CD8-positive, alpha-beta memory T cell (primary cell): ENCODE measurements around the gene PPP1R37. TPM values are rescaled to one million over a fixed set of nuclear protein-coding genes. Genes with fewer than 3 reads are reported as not detected.

Experiments
- CTCF ChIA-PET: fragments of 350-600 bp; sonication (Branson Sonifier 250); formaldehyde crosslinking; loops from one replicate; lab custom pipeline; 2021; ENCODE audit warnings: antibody characterized with exemption; lab: Charles Lee
- POLR2A ChIA-PET: fragments of 350-600 bp; sonication (Branson Sonifier 250); formaldehyde crosslinking; loops from one replicate; lab custom pipeline; 2021; ENCODE audit warnings: antibody characterized with exemption; lab: Charles Lee
- DNase-seq, 5 donors: peaks; one replicate each; pipeline versions ENCODE4 v3.0.0 to v3.0.0-alpha.2; 2020 to 2022; ENCODE audit warnings: mixed read lengths in 1 of 5
- H3K27ac ChIP-seq: one replicate; pipeline ENCODE4 v1.7.0; 2013; ENCODE audit warnings: low read depth, mild to moderate bottlenecking, low read length, moderate library complexity
- H3K27me3 ChIP-seq: 2 replicates; pipeline ENCODE4 v1.7.0; 2013; ENCODE audit warnings: low read length, mild to moderate bottlenecking; ENCODE audit not compliant: insufficient read depth, poor library complexity, severe bottlenecking
- H3K36me3 ChIP-seq: 2 replicates; pipeline ENCODE4 v1.7.0; 2013; ENCODE audit warnings: mild to moderate bottlenecking, low read length, moderate library complexity; ENCODE audit not compliant: insufficient read depth
- H3K4me1 ChIP-seq: 2 replicates; pipeline ENCODE4 v1.7.0; 2013; ENCODE audit warnings: mild to moderate bottlenecking, low read length, moderate library complexity; ENCODE audit not compliant: insufficient read depth
- H3K4me3 ChIP-seq: 2 replicates; pipeline ENCODE4 v1.7.0; 2013; ENCODE audit warnings: mild to moderate bottlenecking, low read length
- H3K9me3 ChIP-seq: 2 replicates; pipeline ENCODE4 v1.7.0; 2013; ENCODE audit warnings: mild to moderate bottlenecking, low read length
- H3K27ac Mint-ChIP-seq, 8 donors: one replicate each; pipeline ENCODE4 v1.8.0; 2020 to 2021; ENCODE audit warnings: mixed read lengths in 8 of 8, mild to moderate bottlenecking in 6 of 8, inconsistent platforms in 3 of 8, moderate library complexity in 3 of 8
- H3K27me3 Mint-ChIP-seq, 2 donors: one replicate each; pipeline ENCODE4 v1.8.0; 2020 to 2021; ENCODE audit warnings: mixed read lengths in 2 of 2, mild to moderate bottlenecking in 1 of 2, moderate library complexity in 1 of 2
- H3K36me3 Mint-ChIP-seq, 3 donors: one replicate each; pipeline ENCODE4 v1.8.0; 2020 to 2021; ENCODE audit warnings: mixed read lengths in 3 of 3, inconsistent platforms in 1 of 3, mild to moderate bottlenecking in 1 of 3
- H3K4me1 Mint-ChIP-seq, 3 donors: one replicate each; pipeline ENCODE4 v1.8.0; 2020 to 2021; ENCODE audit warnings: mixed read lengths in 3 of 3, inconsistent platforms in 1 of 3, mild to moderate bottlenecking in 1 of 3
- H3K4me3 Mint-ChIP-seq, 7 donors: one replicate each; pipeline ENCODE4 v1.8.0; 2020 to 2021; ENCODE audit warnings: mixed read lengths in 7 of 7, mild to moderate bottlenecking in 6 of 7, moderate library complexity in 4 of 7, inconsistent platforms in 2 of 7
- H3K9me3 Mint-ChIP-seq, 5 donors: one replicate each; pipeline ENCODE4 v1.8.0; 2020 to 2022; ENCODE audit warnings: mixed read lengths in 5 of 5, mild to moderate bottlenecking in 3 of 5, moderate library complexity in 2 of 5, inconsistent platforms in 1 of 5
- polyA plus RNA-seq: library from polyadenylated mRNA; unstranded; fragments of 300-500 nt; fragmentation: Illumina TruSeq; gene quantifications from one replicate; pipeline ENCODE4 v1.2.3, GENCODE V29; 2021
- total RNA-seq, 2 experiments: library from RNA; stranded (reverse); gene quantifications; one replicate each; pipeline ENCODE4 v1.2.3, GENCODE V29; 2021

Gene PPP1R37
- total and polyA plus RNA-seq, 3 experiments from 2014 or later: 0.79 to 18.3 (median 17.8) TPM

DNA sequence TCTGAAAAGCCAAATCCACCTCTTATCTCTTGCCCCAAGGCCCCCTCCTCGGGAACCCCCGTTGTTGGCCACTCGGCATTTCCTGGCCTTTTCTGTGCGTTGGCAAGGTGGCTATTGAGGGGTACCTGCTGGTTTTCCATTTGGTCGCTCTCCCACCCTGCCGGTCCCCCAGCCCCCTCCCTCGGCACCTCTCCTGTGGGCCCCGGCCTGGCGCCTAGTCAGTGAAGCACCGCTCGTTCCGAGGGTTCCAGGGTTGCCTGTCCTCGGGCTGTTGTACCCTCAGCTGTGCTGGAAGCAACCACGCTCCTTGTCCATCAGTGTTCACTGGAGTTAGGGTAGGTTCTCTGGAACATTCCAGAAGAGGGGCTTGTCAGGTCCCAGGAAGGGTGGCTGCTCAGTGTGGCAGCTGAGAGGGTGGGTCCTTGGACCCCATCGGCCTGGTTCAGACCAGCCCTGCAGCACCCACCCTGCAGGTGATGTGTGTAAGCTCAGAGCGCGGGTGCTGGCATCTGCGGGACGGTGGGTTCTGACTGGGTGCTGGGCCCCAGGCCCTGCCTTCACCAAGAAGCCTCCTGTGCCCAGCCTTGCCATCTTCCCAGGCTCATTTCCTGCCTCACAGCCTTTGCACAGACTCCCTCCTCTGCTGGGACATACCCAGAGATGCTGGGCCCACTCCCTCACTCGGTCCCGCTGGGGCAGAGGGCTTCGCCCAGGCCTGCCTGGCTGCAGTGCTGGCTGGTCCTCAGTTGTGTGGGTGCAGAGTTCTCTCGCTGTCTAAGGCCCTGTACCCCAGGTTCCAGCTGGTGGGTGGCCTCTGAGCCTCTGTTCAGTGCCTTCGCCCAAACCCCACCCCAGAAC lies 46.5 kb downstream of the PPP1R37 start:
- ChIA-PET CTCF (no interaction called here), POLR2A (no interaction called here)
- Histone ChIP-seq H3K4me3 (no peak overlapping the region), H3K4me1 (no peaks in the 10 kb centered on the region), H3K27ac (no peak overlapping the region), H3K9me3 (no peaks in the 10 kb centered on the region), H3K36me3 (no peaks in the 10 kb centered on the region), H3K27me3 (no peaks in the 10 kb centered on the region)
- DNase-seq: no peak
- peaks cover 0 to 38% (median 6%) of the 10 kb centered on the region in 3 donors for H3K36me3 Mint-ChIP-seq
- H3K9me3 Mint-ChIP-seq: no peaks in the 10 kb centered on the region
- H3K27ac Mint-ChIP-seq: peak overlapping the region in 1 of 8 donors; percentile 60
- H3K4me3 Mint-ChIP-seq: no peak overlapping the region
- no peaks in the 10 kb centered on the region for H3K27me3 Mint-ChIP-seq
- H3K4me1 Mint-ChIP-seq: peaks cover 5 to 8% (median 6%) of the 10 kb centered on the region in 3 donors

GRCh38 chr19:45140144-45140503 lies 47.1 kb downstream of the PPP1R37 start:
- no peak overlapping the region for H3K4me3 ChIP-seq
- no peaks in the 10 kb centered on the region for H3K4me1 ChIP-seq
- no peak overlapping the region for H3K27ac ChIP-seq
- Mint-ChIP-seq H3K27me3 (no peaks in the 10 kb centered on the region), H3K4me3 (no peak overlapping the region), H3K36me3 (peaks cover 0 to 38% (median 6%) of the 10 kb centered on the region in 3 donors), H3K4me1 (peaks cover 5 to 8% (median 6%) of the 10 kb centered on the region in 3 donors), H3K27ac (no peak overlapping the region), H3K9me3 (no peaks in the 10 kb centered on the region)
- H3K36me3 ChIP-seq: no peaks in the 10 kb centered on the region
- H3K27me3 ChIP-seq: no peaks in the 10 kb centered on the region
- H3K9me3 ChIP-seq: no peaks in the 10 kb centered on the region
- POLR2A ChIA-PET: no interaction called here
- CTCF ChIA-PET: no interaction called here
- no peak for DNase-seq

DNA sequence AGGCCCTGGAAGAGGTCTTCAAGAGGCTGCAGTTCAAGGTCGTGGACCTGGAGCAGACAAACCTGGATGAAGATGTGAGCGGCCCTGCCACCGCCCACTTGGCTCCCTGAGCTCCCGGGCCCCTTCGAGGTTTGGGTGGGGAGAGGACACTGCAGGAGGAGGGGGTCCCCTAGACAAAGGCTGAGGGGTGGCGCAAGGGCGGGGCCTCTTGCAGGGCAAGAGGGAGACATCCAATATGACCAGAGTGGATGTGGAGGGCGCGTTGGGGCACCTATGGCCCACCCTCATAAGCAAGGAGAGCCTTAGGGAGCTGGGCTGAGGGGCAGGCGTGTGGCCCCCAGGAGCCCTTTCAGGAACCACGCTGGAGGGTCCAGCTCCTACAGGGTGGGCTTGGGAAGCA lies 47.6 kb downstream of the PPP1R37 start:
- H3K27ac ChIP-seq: no peak overlapping the region
- DNase-seq: no peak
- no peak overlapping the region for H3K4me3 ChIP-seq
- Mint-ChIP-seq H3K27ac (no peak overlapping the region), H3K4me3 (no peak overlapping the region), H3K27me3 (no peaks in the 10 kb centered on the region), H3K36me3 (peaks cover 0 to 38% (median 6%) of the 10 kb centered on the region in 3 donors), H3K4me1 (peaks cover 5 to 8% (median 6%) of the 10 kb centered on the region in 3 donors), H3K9me3 (no peaks in the 10 kb centered on the region)
- H3K4me1 ChIP-seq: no peaks in the 10 kb centered on the region
- H3K9me3 ChIP-seq: no peaks in the 10 kb centered on the region
- H3K27me3 ChIP-seq: no peaks in the 10 kb centered on the region
- ChIA-PET POLR2A (no interaction called here), CTCF (interaction anchor here (1.4 kb wide), 1 partner anchor 9 kb away, joined by 3 read pairs; no protein-coding TSS in a partner anchor)
- H3K36me3 ChIP-seq: no peaks in the 10 kb centered on the region

- no peak overlapping the region for H3K4me3 Mint-ChIP-seq
- no peak for DNase-seq
- no peak overlapping the region for H3K27ac ChIP-seq
- H3K4me1 Mint-ChIP-seq: peaks cover 5 to 8% (median 6%) of the 10 kb centered on the region in 3 donors
- no peaks in the 10 kb centered on the region for H3K4me1 ChIP-seq
- H3K4me3 ChIP-seq: no peak overlapping the region
- peaks cover 0 to 42% (median 6%) of the 10 kb centered on the region in 3 donors for H3K36me3 Mint-ChIP-seq
- H3K9me3 ChIP-seq: no peaks in the 10 kb centered on the region
- H3K9me3 Mint-ChIP-seq: no peaks in the 10 kb centered on the region
- H3K36me3 ChIP-seq: no peaks in the 10 kb centered on the region
- no peaks in the 10 kb centered on the region for H3K27me3 ChIP-seq
- ChIA-PET CTCF (interaction anchor here (1.4 kb wide), 1 partner anchor 9 kb away, joined by 3 read pairs; no protein-coding TSS in a partner anchor), POLR2A (no interaction called here)
- no peaks in the 10 kb centered on the region for H3K27me3 Mint-ChIP-seq
- H3K27ac Mint-ChIP-seq: peak overlapping the region in 1 of 8 donors; percentile 50
Observed at GRCh38 chr19:45141203-45141900, 48.4 kb downstream of the PPP1R37 start.

DNA sequence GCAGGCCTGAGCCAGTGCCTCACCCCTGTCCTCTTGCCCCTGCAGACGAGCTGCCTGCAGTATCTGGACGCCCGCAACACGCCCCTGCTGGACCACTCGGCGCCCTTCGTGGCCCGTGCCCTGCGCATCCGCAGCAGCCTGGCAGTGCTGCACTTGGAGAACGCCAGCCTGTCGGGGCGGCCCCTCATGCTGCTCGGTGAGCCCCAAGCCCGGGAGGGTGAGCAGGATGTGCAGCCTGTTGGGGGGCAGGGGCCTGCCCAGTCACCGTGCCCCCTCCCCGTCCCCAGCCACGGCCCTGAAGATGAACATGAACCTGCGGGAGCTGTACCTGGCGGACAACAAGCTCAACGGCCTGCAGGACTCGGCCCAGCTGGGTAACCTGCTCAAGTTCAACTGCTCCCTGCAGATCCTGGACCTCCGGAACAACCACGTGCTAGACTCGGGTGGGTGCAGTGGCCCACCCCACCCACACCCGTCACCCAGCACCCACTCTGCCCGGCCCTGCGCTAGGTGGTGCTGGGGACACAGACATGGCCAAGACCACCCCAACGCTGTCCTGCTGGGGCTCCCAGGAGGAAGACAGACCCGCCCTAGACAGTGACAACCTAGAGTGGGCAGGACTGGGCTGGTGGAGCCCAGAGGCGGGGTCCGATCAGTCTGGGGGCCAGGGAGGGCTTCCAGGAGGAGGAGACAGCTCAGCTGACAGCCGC lies 49.2 kb downstream of the PPP1R37 start:
- Mint-ChIP-seq H3K9me3 (no peaks in the 10 kb centered on the region), H3K36me3 (peaks cover 0 to 44% (median 6%) of the 10 kb centered on the region in 3 donors), H3K4me3 (no peak overlapping the region), H3K4me1 (peaks cover 5 to 6% (median 5%) of the 10 kb centered on the region in 3 donors), H3K27ac (no peak overlapping the region), H3K27me3 (no peaks in the 10 kb centered on the region)
- H3K27ac ChIP-seq: no peak overlapping the region
- POLR2A ChIA-PET: no interaction called here
- H3K36me3 ChIP-seq: no peaks in the 10 kb centered on the region
- no peaks in the 10 kb centered on the region for H3K4me1 ChIP-seq
- H3K9me3 ChIP-seq: no peaks in the 10 kb centered on the region
- no peaks in the 10 kb centered on the region for H3K27me3 ChIP-seq
- CTCF ChIA-PET: interaction anchor here (1.3 to 1.9 kb wide), 2 partner anchors 11 to 43 kb away, joined by 4 to 5 read pairs; no protein-coding TSS in a partner anchor
- DNase-seq: no peak
- H3K4me3 ChIP-seq: no peak overlapping the region

DNA sequence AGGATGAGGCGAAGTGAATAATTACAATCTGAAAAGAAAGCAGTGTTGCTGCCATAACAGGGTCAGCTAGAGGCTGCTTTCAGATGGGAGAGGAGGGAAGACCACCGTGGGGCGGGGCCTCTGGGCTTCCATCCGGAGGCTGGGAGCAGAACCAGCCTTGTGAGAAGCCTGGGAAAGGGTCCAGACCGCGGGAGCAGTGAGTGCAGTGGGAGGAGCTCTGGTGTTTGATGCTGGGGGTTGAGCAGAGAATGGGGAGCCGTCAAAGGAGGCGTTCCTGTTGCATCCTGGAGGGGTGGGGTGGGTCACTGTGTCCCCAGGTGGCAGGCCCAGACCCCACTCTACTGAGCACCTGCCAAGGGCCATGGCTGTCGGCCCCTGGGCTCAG lies 49.7 kb downstream of the PPP1R37 start:
- no peak overlapping the region for H3K4me3 ChIP-seq
- no peak overlapping the region for H3K27ac ChIP-seq
- H3K27me3 ChIP-seq: no peaks in the 10 kb centered on the region
- no peaks in the 10 kb centered on the region for H3K9me3 ChIP-seq
- H3K27ac Mint-ChIP-seq: no peak overlapping the region
- POLR2A ChIA-PET: no interaction called here
- no peaks in the 10 kb centered on the region for H3K9me3 Mint-ChIP-seq
- peaks cover 0 to 5% (median 4%) of the 10 kb centered on the region in 3 donors for H3K4me1 Mint-ChIP-seq
- no peaks in the 10 kb centered on the region for H3K27me3 Mint-ChIP-seq
- H3K36me3 Mint-ChIP-seq: peaks cover 0 to 46% (median 6%) of the 10 kb centered on the region in 3 donors
- no peaks in the 10 kb centered on the region for H3K4me1 ChIP-seq
- no peaks in the 10 kb centered on the region for H3K36me3 ChIP-seq
- DNase-seq: no peak
- no peak overlapping the region for H3K4me3 Mint-ChIP-seq
- CTCF ChIA-PET: interaction anchor here (1.3 to 1.9 kb wide), 2 partner anchors 10 to 43 kb away, joined by 4 to 5 read pairs; no protein-coding TSS in a partner anchor

DNA sequence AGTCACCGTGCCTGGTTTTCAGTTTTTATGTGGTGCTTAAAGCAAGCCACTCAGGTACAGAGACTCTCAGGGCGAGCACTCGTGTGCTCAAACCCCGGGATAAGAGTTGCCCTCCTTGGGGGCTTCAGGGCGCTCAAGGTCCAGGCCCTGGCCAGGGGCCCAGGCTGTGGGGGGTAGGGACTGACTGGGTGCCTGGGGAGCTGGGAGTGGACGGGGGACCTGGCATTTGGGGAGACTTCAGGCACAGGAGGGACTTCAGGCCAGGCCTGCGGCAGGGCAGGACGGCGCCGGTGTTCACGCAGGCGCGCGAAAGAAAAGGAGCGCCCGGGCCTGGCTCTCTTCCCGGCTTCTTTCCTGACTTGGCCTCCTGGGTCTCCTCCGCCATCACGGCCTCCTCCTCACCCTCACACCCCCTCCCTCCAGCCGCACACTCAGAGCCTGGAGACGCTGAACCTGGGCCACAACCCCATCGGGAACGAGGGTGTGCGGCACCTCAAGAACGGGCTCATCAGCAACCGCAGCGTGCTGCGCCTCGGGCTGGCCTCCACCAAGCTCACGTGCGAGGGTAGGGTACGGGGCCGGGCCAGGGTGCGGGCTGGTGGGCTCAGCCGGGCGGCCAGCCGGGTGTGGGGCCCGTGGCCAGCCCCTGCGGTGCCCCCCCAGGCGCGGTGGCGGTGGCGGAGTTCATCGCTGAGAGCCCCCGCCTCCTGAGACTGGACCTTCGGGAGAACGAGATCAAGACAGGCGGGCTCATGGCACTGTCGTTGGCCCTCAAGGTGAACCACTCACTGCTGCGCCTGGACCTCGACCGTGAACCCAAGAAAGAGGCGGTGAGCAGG lies 51.7 kb downstream of the PPP1R37 start:
- Histone ChIP-seq H3K4me3 (no peak overlapping the region), H3K4me1 (no peaks in the 10 kb centered on the region), H3K36me3 (no peaks in the 10 kb centered on the region), H3K27me3 (no peaks in the 10 kb centered on the region), H3K27ac (no peak overlapping the region), H3K9me3 (no peaks in the 10 kb centered on the region)
- Mint-ChIP-seq H3K4me3 (no peak overlapping the region), H3K4me1 (peaks cover 7 to 8% (median 7%) of the 10 kb centered on the region in 3 donors), H3K9me3 (no peaks in the 10 kb centered on the region), H3K27ac (no peak overlapping the region), H3K27me3 (no peaks in the 10 kb centered on the region), H3K36me3 (peaks cover 0 to 41% (median 6%) of the 10 kb centered on the region in 3 donors)
- no peak for DNase-seq
- ChIA-PET CTCF (interaction anchor here (1.2 to 1.9 kb wide), 2 partner anchors 18 to 41 kb away, joined by 3 to 4 read pairs; no protein-coding TSS in a partner anchor), POLR2A (no interaction called here)
